HCT116 (cell line): ENCODE data around the gene CEP112. TPM values are rescaled to one million over a fixed set of nuclear protein-coding genes. Genes with fewer than 3 reads are reported as not detected.

ENCODE experiments used
- ATAC-seq: fragments of 200-7000 bp; cut with Tn5 transposase; 2 replicates; pipeline ENCODE4 v1.9.1; 2020; ENCODE audit warnings: mild to moderate bottlenecking, moderate library complexity
- BruUV-seq: library from RNA; stranded (reverse); fragments of 400-500 nt; replicated peaks from 2 replicates; lab custom pipeline; 2021; lab: Mats Ljungman, UMichigan
- CTCF ChIA-PET: fragments of 300-600 bp; sonication (Branson Sonifier 250); formaldehyde crosslinking; loops from one replicate; lab custom pipeline; 2021; ENCODE audit warnings: antibody characterized with exemption; lab: Charles Lee
- POLR2A ChIA-PET: fragments of 300-600, 350-600 bp; sonication (Branson Sonifier 250); formaldehyde crosslinking; loops from one replicate; lab custom pipeline; 2021; ENCODE audit warnings: antibody characterized with exemption; lab: Charles Lee
- RAD21 ChIA-PET, 2 experiments: fragments of 300-600 bp; sonication (Branson Sonifier 250); formaldehyde crosslinking; loops; one replicate each; lab custom pipeline; 2023; ENCODE audit warnings: low total read pairs in 2 of 2; ENCODE audit not compliant: uncharacterized antibody in 2 of 2, unreplicated experiment in 2 of 2, low non-redundant PET in 1 of 2; lab: Charles Lee
- DNase-seq: peaks from one replicate; pipeline ENCODE4 v3.0.0-alpha.2; 2010; ENCODE audit warnings: low read depth, low spot score
- H2AFZ ChIP-seq: fragments of 200-600 bp; shearing (Covaris generic), sonication (generic); 2 replicates; pipeline ENCODE4 v1.6.1; 2017; ENCODE audit warnings: low read depth, mixed run types, mixed read lengths, antibody characterized with exemption, low read length; ENCODE audit not compliant: poor library complexity, severe bottlenecking
- H3K27ac ChIP-seq: 2 replicates; pipeline ENCODE4 v1.5.1; 2012; ENCODE audit warnings: low read depth, low read length
- H3K27me3 ChIP-seq: fragments of 200-600 bp; sonication (generic); 2 replicates; pipeline ENCODE4 v1.6.1; 2016; ENCODE audit warnings: mixed run types, low read length, mixed read lengths; ENCODE audit not compliant: insufficient read depth
- H3K36me3 ChIP-seq, 2 experiments: fragments of 200-500 bp in 1 of 2; fragments of 200-600 bp in 1 of 2; sonication (Bioruptor generic) in 1 of 2; sonication (generic) in 1 of 2; 2 replicates each; pipeline versions ENCODE4 v1.5.1 to v1.6.1; 2014 to 2016; ENCODE audit warnings: low read length in 2 of 2, inconsistent platforms in 1 of 2, mixed read lengths in 1 of 2, mixed run types in 1 of 2; ENCODE audit not compliant: insufficient read depth in 2 of 2, control insufficient read depth in 1 of 2
- H3K4me1 ChIP-seq, 2 experiments: fragments of 200-600 bp in 1 of 2; sonication (generic) in 1 of 2; 2 replicates each; pipeline versions ENCODE4 v1.5.1 to v1.6.1; 2012 to 2017; ENCODE audit warnings: low read length in 2 of 2, inconsistent platforms in 1 of 2, mild to moderate bottlenecking in 1 of 2, mixed read lengths in 1 of 2, mixed run types in 1 of 2, moderate library complexity in 1 of 2; ENCODE audit not compliant: insufficient read depth in 2 of 2, control insufficient read depth in 1 of 2
- H3K4me2 ChIP-seq: fragments of 200-600 bp; sonication (generic); 2 replicates; pipeline ENCODE4 v1.6.1; 2017; ENCODE audit warnings: mixed run types, low read length, mixed read lengths
- H3K4me3 ChIP-seq, 2 experiments: fragments of 200-600 bp in 1 of 2; sonication (generic) in 1 of 2; replicated peaks in 1 of 2; 2 replicates each; pipeline ENCODE4 v1.5.1; 2011 to 2016; ENCODE audit warnings: low read length in 2 of 2, control low read depth in 1 of 2, low read depth in 1 of 2, mild to moderate bottlenecking in 1 of 2, mixed read lengths in 1 of 2, mixed run types in 1 of 2
- H3K79me2 ChIP-seq: fragments of 200-600 bp; sonication (generic); 2 replicates; pipeline ENCODE4 v1.6.1; 2017; ENCODE audit warnings: mild to moderate bottlenecking, mixed run types, low read length, moderate library complexity, mixed read lengths; ENCODE audit not compliant: insufficient read depth
- H3K9ac ChIP-seq: fragments of 200-600 bp; sonication (generic); 2 replicates; pipeline ENCODE4 v1.6.1; 2016; ENCODE audit warnings: low read length, mixed read lengths
- H3K9me2 ChIP-seq: fragments of 200-600 bp; sonication (generic), shearing (Covaris generic); 2 replicates; pipeline ENCODE4 v1.6.1; 2017; ENCODE audit warnings: mixed run types, mild to moderate bottlenecking, moderate library complexity; ENCODE audit not compliant: insufficient read depth
- H3K9me3 ChIP-seq, 2 experiments: fragments of 200-500 bp in 1 of 2; fragments of 200-600 bp in 1 of 2; sonication (Bioruptor generic) in 1 of 2; sonication (generic) in 1 of 2; 2 replicates each; pipeline ENCODE4 v1.6.1; 2014 to 2017; ENCODE audit warnings: low read length in 2 of 2, mixed read lengths in 2 of 2, inconsistent platforms in 1 of 2, low read depth in 1 of 2, mild to moderate bottlenecking in 1 of 2, mixed run types in 1 of 2, moderate library complexity in 1 of 2; ENCODE audit not compliant: control insufficient read depth in 1 of 2, insufficient read depth in 1 of 2
- H4K20me1 ChIP-seq: fragments of 200-600 bp; sonication (generic), shearing (Covaris generic); 2 replicates; pipeline ENCODE4 v1.6.1; 2017; ENCODE audit warnings: mixed run types, mild to moderate bottlenecking, moderate library complexity; ENCODE audit not compliant: insufficient read depth
- CTCF ChIP-seq, 3 experiments: fragments of 200-600 bp in 1 of 3; sonication (generic) in 1 of 3; IDR thresholded peaks in 2 of 3; conservative IDR thresholded peaks in 1 of 3; 2 replicates each; pipeline ENCODE4 v1.5.1; 2012 to 2017; ENCODE audit warnings: low read depth in 2 of 3, low read length in 2 of 3, antibody characterized with exemption in 1 of 3, borderline replicate concordance in 1 of 3, control low read depth in 1 of 3, mild to moderate bottlenecking in 1 of 3, mixed read lengths in 1 of 3, mixed run types in 1 of 3, moderate library complexity in 1 of 3; ENCODE audit not compliant: insufficient read depth in 1 of 3
- EZH2 ChIP-seq: fragments of 200-600 bp; sonication (generic); IDR thresholded peaks from 2 replicates; pipeline ENCODE4 v1.6.1; 2017; ENCODE audit warnings: antibody characterized with exemption, mixed run types
- POLR2A ChIP-seq: IDR thresholded peaks from 2 replicates; pipeline ENCODE4 v1.7.0; 2011; ENCODE audit warnings: borderline replicate concordance; ENCODE audit not compliant: insufficient read depth, insufficient read length; ENCODE audit errors: extremely low read depth
- SP1 ChIP-seq: IDR thresholded peaks from 2 replicates; pipeline ENCODE4 v1.6.1; 2012; ENCODE audit warnings: low read depth
- TCF7L2 ChIP-seq: IDR thresholded peaks from 2 replicates; pipeline ENCODE4 v1.7.0; 2011; ENCODE audit warnings: borderline replicate concordance, inconsistent platforms; ENCODE audit not compliant: insufficient read depth, insufficient read length; ENCODE audit errors: extremely low read depth
- ZBTB33 ChIP-seq: IDR thresholded peaks from 2 replicates; pipeline ENCODE4 v1.6.1; 2011; ENCODE audit warnings: mild to moderate bottlenecking, low read length, moderate library complexity; ENCODE audit not compliant: insufficient replicate concordance; ENCODE audit errors: extremely low read depth
- ZNF274 ChIP-seq: fragments of 200-500 bp; sonication (Bioruptor generic); IDR thresholded peaks from 2 replicates; pipeline ENCODE4 v1.6.1; 2014; ENCODE audit warnings: mild to moderate bottlenecking, low read depth, low read length, inconsistent platforms
- intact Hi-C: fragments of 100-400 bp; cut with micrococcal nuclease; formaldehyde crosslinking; loops from 2 replicates; pipeline ENCODE4 v1.10.0; 2022
- total RNA-seq: library from RNA; stranded (reverse); gene quantifications from one replicate; pipeline ENCODE4 v1.2.1, GENCODE V29; 2021; ENCODE audit not compliant: unreplicated experiment

Gene CEP112
- total RNA-seq, 1 experiment from 2014 or later = 10.9 TPM

- intact Hi-C loops = loop anchor here (10.0 kb wide), 1 partner anchor 203 kb away; no protein-coding TSS in a partner anchor
Observed at GRCh38 chr17:65787503-65787902, 404.4 kb downstream of the CEP112 start.

More at GRCh38 chr17:65787503-65787902, 404.4 kb downstream of the CEP112 start:
- ChIA-PET CTCF (interaction anchor here (0.6 kb wide), 1 partner anchor 10 kb away, joined by 3 read pairs; no protein-coding TSS in a partner anchor), RAD21 (no interaction called here), POLR2A (no interaction called here)
- Histone ChIP-seq H3K9ac (no peak overlapping the region), H4K20me1 (no peaks in the 10 kb centered on the region), H3K4me3 (no peak overlapping the region), H3K79me2 (no peaks in the 10 kb centered on the region), H3K36me3 (no peaks in the 10 kb centered on the region), H3K4me2 (no peak overlapping the region), H3K4me1 (peaks cover 39 to 40% of the 10 kb centered on the region in 2 experiments), H3K9me3 (no peaks in the 10 kb centered on the region), H3K9me2 (no peaks in the 10 kb centered on the region), H2AFZ (no peak overlapping the region), H3K27me3 (no peaks in the 10 kb centered on the region), H3K27ac (no peak overlapping the region)
- no peak for DNase-seq
- no peak for ATAC-seq
- TF ChIP-seq ZBTB33 (no peak), ZNF274 (no peak), EZH2 (no peak), POLR2A (no peak), SP1 (no peak), CTCF (IDR thresholded peaks at IDR 0.05 in 2 of 3, conservative IDR thresholded peaks at IDR 0.05 in 1 of 3; ENCODE audit: borderline replicate concordance in 1 of 3, insufficient read depth in 1 of 3, low read depth in 2 of 3, low read length in 2 of 3) (no peak), TCF7L2 (no peak)
- BruUV-seq = no TSS peak
